GM10266 (cell line): ENCODE results near the gene GSK3A.

ENCODE experiments used
- DNase-seq: peaks from one replicate; pipeline ENCODE4 v3.0.0; 2012; ENCODE audit errors: extremely low spot score
- CTCF ChIP-seq: IDR thresholded peaks from 2 replicates; pipeline ENCODE4 v1.5.1; 2012; ENCODE audit warnings: mild to moderate bottlenecking, low read depth; ENCODE audit not compliant: control insufficient read depth, insufficient read depth; ENCODE audit errors: missing control alignments

The GSK3A gene

GRCh38 chr19:42242069-42242511, 312 bp downstream of the GSK3A start:
- DNase-seq: no peak
- no peak for TF ChIP-seq CTCF

- no peak for TF ChIP-seq CTCF
- DNase-seq: no peak
Measured at GRCh38 chr19:42241279-42241678, 1.1 kb downstream of the GSK3A start.

GRCh38 chr19:42239544-42240220, 2.7 kb downstream of the GSK3A start:
- no peak for DNase-seq
- no peak for TF ChIP-seq CTCF

- TF ChIP-seq CTCF: no peak
Measured at GRCh38 chr19:42235181-42235580, 7.2 kb downstream of the GSK3A start.

GRCh38 chr19:42234364-42234763, 8.0 kb downstream of the GSK3A start:
- DNase-seq: no peak
- no peak for TF ChIP-seq CTCF

More at GRCh38 chr19:42235181-42235580, 7.2 kb downstream of the GSK3A start:
- no peak for DNase-seq

GRCh38 chr19:42233678-42234292, 8.6 kb downstream of the GSK3A start:
- no peak for TF ChIP-seq CTCF
- DNase-seq: no peak

GRCh38 chr19:42233106-42233505, 9.3 kb downstream of the GSK3A start:
- no peak for DNase-seq

More at GRCh38 chr19:42233106-42233505, 9.3 kb downstream of the GSK3A start:
- no peak for TF ChIP-seq CTCF
